ENCODE results near the gene PIWIL1.

PIWIL1 gene

DNA sequence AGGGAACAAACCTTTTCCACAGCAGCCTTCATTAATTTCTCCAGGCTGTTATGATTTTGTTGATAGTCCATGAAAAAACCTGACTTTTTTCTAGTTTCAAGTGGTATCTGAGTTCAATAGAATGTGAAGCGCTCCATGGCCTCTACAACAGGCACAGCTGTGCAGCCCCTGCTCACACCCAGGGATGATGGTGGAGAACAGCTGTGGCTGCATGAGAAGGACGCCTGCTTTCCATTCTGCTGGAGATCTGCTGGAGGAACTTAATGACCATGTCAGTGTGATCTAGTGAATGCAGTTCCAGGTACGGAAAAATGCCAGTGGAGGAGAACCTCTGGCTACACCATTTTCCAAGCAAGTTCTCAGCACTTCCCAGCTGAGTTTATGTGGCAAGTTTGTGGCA, 80.6 kb downstream of the PIWIL1 start:
- Histone ChIP-seq H3K36me3 (ENCODE audit: control insufficient read depth, insufficient read depth, low read length) (no peaks in the 10 kb centered on the region), H3K9ac (ENCODE audit: low read depth, low read length) (no peak overlapping the region), H3K4me3 (ENCODE audit: low read depth, low read length) (no peak overlapping the region), H3K4me1 (ENCODE audit: control insufficient read depth, insufficient read depth, low read length) (no peaks in the 10 kb centered on the region), H3K27me3 (ENCODE audit: control insufficient read depth, insufficient read depth, low read length) (no peaks in the 10 kb centered on the region), H3K9me3 (ENCODE audit: control insufficient read depth, insufficient read depth, low read length) (no peaks in the 10 kb centered on the region)

DNA sequence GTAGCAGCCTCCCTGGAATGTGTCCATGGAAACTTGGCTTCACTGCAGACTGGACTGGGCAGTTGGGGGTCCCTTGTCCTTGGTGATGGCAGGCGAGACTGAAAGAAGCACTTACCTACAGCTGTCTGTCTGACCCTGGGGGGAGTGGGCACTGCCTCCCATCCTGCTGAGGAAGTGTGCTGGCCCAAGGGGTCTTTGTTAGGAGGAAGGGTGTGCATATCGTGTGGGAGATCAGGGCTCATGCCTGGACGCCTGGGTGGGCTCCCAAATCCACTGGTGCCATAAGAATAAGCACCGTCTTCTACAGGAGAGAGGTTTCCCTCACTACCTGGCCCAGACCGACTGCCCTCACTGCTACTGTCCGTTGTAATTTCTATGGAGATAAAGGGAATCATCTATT, 81.4 kb downstream of the PIWIL1 start:
- Histone ChIP-seq H3K27me3 (ENCODE audit: control insufficient read depth, insufficient read depth, low read length) (no peaks in the 10 kb centered on the region), H3K36me3 (ENCODE audit: control insufficient read depth, insufficient read depth, low read length) (no peaks in the 10 kb centered on the region), H3K9me3 (ENCODE audit: control insufficient read depth, insufficient read depth, low read length) (no peaks in the 10 kb centered on the region)

DNA sequence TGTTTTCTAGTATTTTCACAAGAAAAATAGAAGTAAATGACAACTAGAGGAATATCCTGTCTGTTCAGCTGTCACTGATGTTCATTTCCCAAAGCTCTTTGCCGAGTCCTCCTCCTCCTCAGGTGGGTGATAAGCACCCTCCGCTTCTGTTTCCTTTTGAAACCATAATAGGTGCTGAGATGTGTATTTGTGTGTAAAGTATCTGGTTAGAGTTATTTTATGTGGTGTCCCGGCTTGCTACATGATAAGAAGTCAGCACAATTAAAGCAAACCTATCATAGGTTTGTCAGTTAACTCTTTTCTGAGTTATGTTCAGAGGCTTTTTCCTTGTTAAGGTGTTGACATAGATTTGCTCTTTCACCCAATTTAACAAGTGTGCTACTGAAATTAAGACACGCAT, 82.4 kb downstream of the PIWIL1 start:
- Histone ChIP-seq H3K36me3 (ENCODE audit: control insufficient read depth, insufficient read depth, low read length) (no peaks in the 10 kb centered on the region), H3K4me3 (ENCODE audit: low read depth, low read length) (no peak overlapping the region), H3K9me3 (ENCODE audit: control insufficient read depth, insufficient read depth, low read length) (no peaks in the 10 kb centered on the region), H3K9ac (ENCODE audit: low read depth, low read length) (no peak overlapping the region), H3K4me1 (ENCODE audit: control insufficient read depth, insufficient read depth, low read length) (no peaks in the 10 kb centered on the region), H3K27me3 (ENCODE audit: control insufficient read depth, insufficient read depth, low read length) (no peaks in the 10 kb centered on the region)

More for the DNA sequence above, 81.4 kb downstream of the PIWIL1 start:
- Histone ChIP-seq H3K4me1 (ENCODE audit: control insufficient read depth, insufficient read depth, low read length) (no peaks in the 10 kb centered on the region), H3K4me3 (ENCODE audit: low read depth, low read length) (no peak overlapping the region), H3K9ac (ENCODE audit: low read depth, low read length) (no peak overlapping the region)

DNA sequence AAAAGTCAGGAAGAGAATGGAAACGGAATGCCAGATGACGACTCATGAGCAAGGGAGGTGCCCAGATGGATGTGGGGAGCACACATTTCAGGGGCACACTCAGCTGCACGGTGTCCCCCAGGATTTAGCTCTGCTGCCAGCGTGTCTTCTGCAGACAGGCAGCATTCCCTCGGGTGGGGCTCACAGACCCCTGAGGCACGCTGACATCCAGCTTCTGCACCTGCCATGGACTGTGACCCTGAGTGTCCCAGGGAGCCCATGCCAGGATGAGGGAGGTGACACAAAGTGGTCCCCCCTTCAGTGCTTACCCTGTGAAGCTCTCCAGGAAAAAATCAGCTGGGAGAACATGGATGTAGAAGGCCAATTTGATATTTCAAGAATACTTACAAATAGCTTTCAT, 84.2 kb downstream of the PIWIL1 start:
- H3K36me3 ChIP-seq (ENCODE audit: control insufficient read depth, insufficient read depth, low read length) = no peaks in the 10 kb centered on the region

More for the DNA sequence above, 84.2 kb downstream of the PIWIL1 start:
- Histone ChIP-seq H3K9ac (ENCODE audit: low read depth, low read length) (no peak overlapping the region), H3K27me3 (ENCODE audit: control insufficient read depth, insufficient read depth, low read length) (no peaks in the 10 kb centered on the region), H3K4me1 (ENCODE audit: control insufficient read depth, insufficient read depth, low read length) (no peaks in the 10 kb centered on the region), H3K9me3 (ENCODE audit: control insufficient read depth, insufficient read depth, low read length) (no peaks in the 10 kb centered on the region), H3K4me3 (ENCODE audit: low read depth, low read length) (no peak overlapping the region)
